GM18873 (cell line): Measurements from ENCODE around the gene HOXC12.

Experiments
- ATAC-seq: cut with Tn5 transposase; IDR thresholded peaks from one replicate; pipeline ENCODE4 v1.9.1; 2021; ENCODE audit warnings: mild to moderate bottlenecking, moderate library complexity, moderate number of reproducible peaks; ENCODE audit not compliant: unreplicated experiment, low FRiP score

The HOXC12 gene

GRCh38 chr12:54005853-54006558 lies 51.3 kb downstream of the HOXC12 start:
- peak; percentile 75 for ATAC-seq

DNA sequence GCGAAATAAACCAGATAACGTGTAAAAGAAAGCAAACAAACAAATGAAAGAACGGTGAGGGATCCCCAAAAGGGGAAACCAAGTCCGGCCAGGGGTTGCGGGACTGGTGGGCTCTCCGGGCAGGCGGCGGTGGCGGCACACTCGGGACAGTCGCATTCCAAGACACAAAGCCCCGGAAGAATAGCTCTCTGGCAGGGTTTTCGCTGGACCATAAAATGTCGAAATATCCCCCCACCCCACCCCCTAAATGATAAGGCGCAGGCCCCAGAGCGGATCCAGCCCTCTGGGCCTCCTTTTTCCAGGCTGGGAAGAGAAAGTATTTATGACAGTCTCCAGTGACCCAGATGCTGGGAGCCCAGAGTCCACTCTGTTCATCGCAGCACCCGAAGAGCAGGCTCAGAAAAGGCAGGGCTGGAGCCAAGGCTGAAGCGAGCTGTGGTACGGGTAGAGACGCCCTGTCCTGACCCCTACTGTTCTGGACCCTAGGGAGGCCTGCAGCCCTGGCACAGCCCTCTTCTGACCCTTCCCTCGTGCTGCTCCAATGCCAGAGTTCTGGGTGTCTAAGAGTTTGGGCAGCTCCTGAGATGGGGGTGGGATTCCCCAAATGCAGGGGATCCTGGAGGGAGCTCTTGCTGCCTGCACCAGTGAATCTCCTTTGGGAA lies 52.0 kb downstream of the HOXC12 start:
- ATAC-seq, result no peak

DNA sequence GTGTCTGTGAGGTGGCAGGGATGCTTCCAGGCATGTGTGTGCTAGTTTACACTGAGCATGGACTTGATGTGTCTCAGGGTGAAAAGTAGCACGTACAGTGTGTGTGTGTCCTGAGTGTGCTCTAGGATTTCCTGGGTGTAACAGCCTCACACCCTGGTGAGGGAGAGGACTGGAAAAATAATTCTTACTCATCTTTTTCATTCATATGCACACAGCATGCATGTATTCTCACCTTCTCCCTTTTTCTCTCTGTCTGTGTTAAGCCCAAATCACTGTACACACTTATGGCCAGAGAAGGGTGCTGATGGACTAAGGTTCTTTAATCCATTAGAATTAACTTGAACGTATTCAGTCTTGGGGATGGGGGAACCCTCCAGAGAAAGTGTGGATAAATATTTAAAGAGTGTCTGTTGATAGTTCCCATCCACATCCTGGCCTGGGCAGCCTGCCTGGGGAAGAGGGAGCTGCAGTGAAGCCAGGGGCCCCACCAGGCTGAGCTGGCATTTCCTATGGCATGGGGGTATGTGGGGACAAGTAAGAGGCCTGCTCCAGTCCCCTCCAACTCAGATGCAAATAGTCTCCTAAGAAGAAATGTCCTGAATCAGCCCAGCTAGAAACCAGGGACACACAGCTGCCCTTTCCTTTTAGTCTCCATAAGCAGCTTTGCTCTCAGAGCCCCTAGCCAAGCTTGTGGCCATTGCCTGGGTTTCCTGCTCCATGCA lies 53.0 kb downstream of the HOXC12 start:
- no peak for ATAC-seq

GRCh38 chr12:54008260-54008552 lies 53.5 kb downstream of the HOXC12 start:
- no peak for ATAC-seq
